Measurements from ENCODE around the gene MTG1. TPM values are rescaled to one million over a fixed set of nuclear protein-coding genes. Genes with fewer than 3 reads are reported as not detected.
"Not testable (repeated sequence)": the region's sequence is repeated elsewhere in the genome, so short reads cannot be mapped to it uniquely, and the experiment has no call there.

The MTG1 gene
- total RNA-seq, 2 donors from 2014 or later, result 9.9 to 15.1 TPM

DNA sequence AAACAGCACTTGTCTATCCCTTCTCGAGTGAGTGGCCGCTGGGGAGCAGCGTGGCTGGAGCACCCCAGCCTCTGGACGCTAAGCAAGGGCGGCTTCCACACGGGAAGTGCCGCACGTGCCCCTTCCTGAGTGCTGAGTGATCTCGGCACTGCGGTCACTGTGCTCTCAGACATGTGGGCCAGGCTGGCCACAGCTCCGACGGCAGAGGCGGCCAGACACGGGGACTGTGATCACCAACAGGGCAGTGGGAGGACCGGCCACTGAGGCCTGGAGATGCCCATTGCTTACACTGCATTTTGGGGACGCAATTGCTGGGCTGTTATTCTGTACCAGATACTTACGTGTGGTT, 27.9 kb upstream of the MTG1 start:
- H3K4me3 ChIP-seq, result no peak overlapping the region
- H3K27ac ChIP-seq, result no peak overlapping the region
- H3K27me3 ChIP-seq, result no peaks in the 10 kb centered on the region
- H3K9me3 ChIP-seq, result no peaks in the 10 kb centered on the region
- no peak for DNase-seq (ENCODE audit: low spot score)
- H3K36me3 ChIP-seq, result peaks cover 70% of the 10 kb centered on the region
- no peak for TF ChIP-seq CTCF (IDR thresholded peaks at IDR 0.05)
- no peaks in the 10 kb centered on the region for H3K4me1 ChIP-seq

GRCh38 chr10:133366751-133367150, 27.2 kb upstream of the MTG1 start:
- Histone ChIP-seq H3K4me3 (no peak overlapping the region), H3K4me1 (peaks cover 0 to under 1% of the 10 kb centered on the region in 2 donors), H3K27ac (no peak overlapping the region), H3K36me3 (peaks cover 70% of the 10 kb centered on the region), H3K9me3 (no peaks in the 10 kb centered on the region), H3K27me3 (no peaks in the 10 kb centered on the region)
- TF ChIP-seq CTCF (IDR thresholded peaks at IDR 0.05), result no peak
- DNase-seq (ENCODE audit: low spot score), result no peak

DNA sequence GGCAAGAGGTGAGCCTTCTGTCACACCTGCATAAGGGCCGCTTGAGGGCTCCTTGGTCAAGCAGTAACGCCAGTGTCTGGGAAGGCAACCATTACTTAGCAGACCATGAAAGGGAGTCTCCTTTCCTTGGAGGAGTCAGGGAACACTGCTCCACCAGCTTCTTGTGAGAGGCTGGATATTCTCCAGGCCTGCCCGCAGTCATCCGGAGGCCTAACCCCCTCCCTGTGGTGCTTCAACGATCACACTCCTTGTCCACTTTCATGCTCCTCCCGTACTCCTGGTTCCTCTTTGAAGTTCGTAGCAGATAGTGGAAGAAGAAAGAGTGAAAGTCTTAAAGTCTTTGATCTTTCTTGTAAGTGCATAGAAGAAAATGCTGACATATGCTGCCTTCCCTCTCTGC, 26.5 kb upstream of the MTG1 start:
- H3K36me3 ChIP-seq, result peaks cover 68% of the 10 kb centered on the region
- not testable (repeated sequence) for H3K4me1 ChIP-seq; H3K9me3 ChIP-seq; H3K27me3 ChIP-seq; H3K4me3 ChIP-seq; H3K27ac ChIP-seq; DNase-seq (ENCODE audit: low spot score)

DNA sequence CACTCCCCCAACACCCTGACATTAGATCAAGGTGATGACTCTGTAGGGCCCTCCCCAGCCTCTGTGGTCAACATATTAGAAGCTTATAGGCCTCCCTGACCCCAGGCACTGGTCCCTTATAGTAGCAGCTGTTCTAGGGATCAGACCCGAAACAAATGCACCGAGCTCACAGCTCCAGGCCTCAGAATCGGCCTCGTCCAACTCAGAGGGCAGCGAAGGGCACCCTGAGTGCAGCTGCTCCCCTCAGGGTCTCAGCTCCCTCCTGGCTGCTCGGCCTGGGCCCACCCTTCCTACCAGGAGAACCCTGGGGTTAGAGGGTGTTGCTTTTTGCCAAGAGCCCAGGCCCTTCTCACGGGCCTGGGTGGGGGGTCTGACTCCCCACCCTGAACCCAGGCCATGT, 25.8 kb upstream of the MTG1 start:
- H3K4me1 ChIP-seq, result peaks cover 0 to 9% of the 10 kb centered on the region in 2 donors
- H3K27ac ChIP-seq, result no peak overlapping the region
- H3K36me3 ChIP-seq, result peaks cover 63% of the 10 kb centered on the region
- no peak for DNase-seq (ENCODE audit: low spot score)
- no peaks in the 10 kb centered on the region for H3K27me3 ChIP-seq
- no peaks in the 10 kb centered on the region for H3K9me3 ChIP-seq
- H3K4me3 ChIP-seq, result no peak overlapping the region
- no peak for TF ChIP-seq CTCF (IDR thresholded peaks at IDR 0.05)

DNA sequence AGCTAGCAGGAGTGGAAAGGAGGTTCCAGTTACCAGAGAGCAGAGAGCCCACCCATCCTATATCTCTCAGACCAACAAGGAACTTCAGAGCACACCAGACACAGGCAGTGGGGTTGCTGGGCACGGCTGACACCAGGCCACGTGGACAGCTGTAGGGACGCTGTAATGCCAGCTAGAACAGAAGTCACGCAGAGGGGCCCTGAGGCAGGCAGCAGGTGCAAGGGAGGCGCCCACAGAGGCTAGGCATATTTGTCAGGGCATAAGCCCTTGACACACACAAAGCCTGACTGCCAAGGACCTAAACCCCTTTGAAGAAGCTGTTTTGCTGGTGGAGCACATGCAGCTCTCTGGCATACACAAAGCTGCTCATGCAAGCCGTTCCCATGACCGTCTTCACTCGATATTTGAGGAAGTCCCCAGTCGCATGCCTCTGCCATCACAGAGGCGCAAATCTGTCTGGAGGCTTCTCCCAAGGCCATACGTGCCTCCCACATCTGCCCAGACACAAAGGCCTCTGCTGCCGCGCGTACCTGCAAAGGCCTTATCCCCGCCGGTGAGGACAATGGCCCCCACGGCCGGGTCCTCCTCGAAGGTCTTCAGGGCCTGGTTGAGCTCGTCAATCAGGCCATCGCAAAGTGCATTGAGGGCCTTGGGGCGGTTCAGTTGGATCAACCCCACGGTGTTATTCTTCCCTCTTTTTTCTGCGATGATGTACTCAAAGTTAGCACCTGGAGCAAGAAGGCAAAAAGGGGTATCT, 23.7 kb upstream of the MTG1 start:
- DNase-seq (ENCODE audit: low spot score), result no peak
- Histone ChIP-seq H3K36me3 (peaks cover 47% of the 10 kb centered on the region), H3K27ac (no peak overlapping the region), H3K4me3 (no peak overlapping the region), H3K27me3 (no peaks in the 10 kb centered on the region), H3K9me3 (no peaks in the 10 kb centered on the region), H3K4me1 (peaks cover 0 to 16% of the 10 kb centered on the region in 2 donors)
- TF ChIP-seq CTCF (IDR thresholded peaks at IDR 0.05), result no peak

DNA sequence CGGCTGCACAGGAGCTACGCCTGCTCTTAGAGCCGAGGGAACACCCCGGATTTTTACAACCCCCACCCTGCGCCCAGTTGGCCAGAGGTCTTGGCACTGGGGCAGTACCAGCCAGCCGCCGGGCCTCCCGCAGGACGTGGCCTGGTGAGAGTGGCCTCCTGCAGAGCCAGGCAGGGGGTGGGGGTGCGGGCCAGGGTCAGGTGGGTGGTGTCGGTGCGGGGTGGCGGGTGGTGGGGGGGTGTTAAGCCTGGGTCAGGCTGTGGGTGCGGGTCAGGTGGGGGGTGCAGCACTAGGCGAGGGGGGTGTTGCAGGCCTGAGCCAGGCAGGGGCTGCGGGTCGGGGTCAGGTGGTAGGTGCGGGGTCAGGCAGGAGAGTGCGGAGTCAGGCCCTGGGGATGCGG, 21.4 kb upstream of the MTG1 start:
- no peak for TF ChIP-seq CTCF (IDR thresholded peaks at IDR 0.05)
- no peak overlapping the region for H3K27ac ChIP-seq
- peaks cover 29% of the 10 kb centered on the region for H3K36me3 ChIP-seq

More for the DNA sequence above, 21.4 kb upstream of the MTG1 start:
- peak overlapping the region; percentile 89 to 96 for H3K4me3 ChIP-seq
- H3K9me3 ChIP-seq, result no peaks in the 10 kb centered on the region
- DNase-seq (ENCODE audit: low spot score), result no peak
- H3K27me3 ChIP-seq, result no peaks in the 10 kb centered on the region
- peaks cover 0 to 16% of the 10 kb centered on the region in 2 donors for H3K4me1 ChIP-seq
